ENCODE results near the gene MLH3. TPM values are rescaled to one million over a fixed set of nuclear protein-coding genes. Genes with fewer than 3 reads are reported as not detected.

MLH3 gene
- polyA plus RNA-seq, 1 of the 3 experiments (the other 2 are of a cell fraction): 3.8 TPM

DNA sequence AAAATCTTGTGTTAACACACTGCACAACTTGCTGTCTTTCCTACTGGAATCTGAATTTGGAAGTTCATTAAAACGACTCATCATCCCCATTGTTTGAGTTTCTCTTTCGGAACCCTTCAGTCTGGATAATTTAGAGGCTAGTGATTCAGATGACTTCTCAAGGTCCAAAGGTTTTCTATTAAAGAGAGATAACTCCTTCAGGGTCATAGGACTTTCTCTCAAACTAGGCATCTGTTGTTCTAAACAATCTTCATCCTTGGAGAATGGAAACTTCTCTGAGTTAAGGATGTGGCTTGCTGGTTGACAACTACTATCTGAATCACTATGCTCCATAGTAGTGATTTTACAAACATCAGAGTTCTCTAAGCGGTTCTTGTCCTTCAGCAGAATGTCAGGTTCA, 4.4 kb downstream of the MLH3 start:
- Histone ChIP-seq H3K27ac (ENCODE audit: low read depth in 2 of 2, low read length in 1 of 2) (0 out of 4 replicates have a peak overlapping the region, but pooled peaks of 1 of the 2 experiments have one; percentile 7), H3K79me2 (ENCODE audit: insufficient read depth) (peaks cover 6% of the 10 kb centered on the region; the same call in 1 of the 2 replicates), H3K4me3 (ENCODE audit: low read depth in 2 of 2, low read length in 1 of 2) (no peak overlapping the region), H3K9ac (no peak overlapping the region), H4K20me1 (ENCODE audit: insufficient read depth) (no peaks in the 10 kb centered on the region), H3K4me2 (peak overlapping the region; percentile 5; the same call in 1 of the 2 replicates), H3K4me1 (ENCODE audit: control insufficient read depth in 1 of 2, insufficient read depth in 2 of 2, low read depth in 1 of 2, low read length in 1 of 2) (peaks cover 17 to 26% of the 10 kb centered on the region in 2 experiments; a peak in 3 of 4 replicates), H3F3A (replicated peaks; ENCODE audit: insufficient read depth) (peaks cover 16% of the 10 kb centered on the region), H3K36me3 (replicated peaks in 1 of 2; ENCODE audit: control insufficient read depth in 1 of 2, insufficient read depth in 2 of 2, low read length in 1 of 2) (no peaks in the 10 kb centered on the region), H3K9me3 (no peaks in the 10 kb centered on the region), H3K9me2 (no peaks in the 10 kb centered on the region), H2AFZ (ENCODE audit: low read depth) (no peak overlapping the region), H3K27me3 (ENCODE audit: insufficient read depth) (no peaks in the 10 kb centered on the region)
- ChIA-PET POLR2A (no interaction called here), CTCF (no interaction called here)
- WGBS (ENCODE audit: low lambda C conversion rate): 80% methylated on average over 3 of the region's 3 CpGs
- TF ChIP-seq, protein P1, sequence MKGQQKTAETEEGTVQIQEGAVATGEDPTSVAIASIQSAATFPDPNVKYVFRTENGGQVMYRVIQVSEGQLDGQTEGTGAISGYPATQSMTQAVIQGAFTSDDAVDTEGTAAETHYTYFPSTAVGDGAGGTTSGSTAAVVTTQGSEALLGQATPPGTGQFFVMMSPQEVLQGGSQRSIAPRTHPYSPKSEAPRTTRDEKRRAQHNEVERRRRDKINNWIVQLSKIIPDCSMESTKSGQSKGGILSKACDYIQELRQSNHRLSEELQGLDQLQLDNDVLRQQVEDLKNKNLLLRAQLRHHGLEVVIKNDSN (IDR thresholded peaks at IDR 0.05; ENCODE audit: borderline replicate concordance, low read depth): no peak
- TF ChIP-seq TCF12 (IDR thresholded peaks at IDR 0.05) (no peak), SIN3A (IDR thresholded peaks at IDR 0.05; ENCODE audit: borderline replicate concordance, low read depth, low read length) (no peak), RFX5 (IDR thresholded peaks at IDR 0.05; ENCODE audit: low read length) (no peak), TAF1 (IDR thresholded peaks at IDR 0.05; ENCODE audit: borderline replicate concordance, low read depth, low read length) (no peak), GATA2 (CRISPR knock-in tag; IDR thresholded peaks at IDR 0.05) (no peak), TEAD4 (IDR thresholded peaks at IDR 0.05; ENCODE audit: borderline replicate concordance, insufficient read depth) (no peak), SMC3 (IDR thresholded peaks at IDR 0.05; ENCODE audit: low read depth, low read length) (no peak), POLR2AphosphoS5 (IDR thresholded peaks at IDR 0.05; ENCODE audit: low read depth, low read length) (no peak), JUND (IDR thresholded peaks at IDR 0.05) (no peak), FOXM1 (IDR thresholded peaks at IDR 0.05; ENCODE audit: low read depth) (no peak), CHD2 (IDR thresholded peaks at IDR 0.05; ENCODE audit: low read length, partially characterized antibody) (no peak), FOXJ3 (CRISPR knock-in tag; IDR thresholded peaks at IDR 0.05) (no peak)
- TF ChIP-seq, protein P2, sequence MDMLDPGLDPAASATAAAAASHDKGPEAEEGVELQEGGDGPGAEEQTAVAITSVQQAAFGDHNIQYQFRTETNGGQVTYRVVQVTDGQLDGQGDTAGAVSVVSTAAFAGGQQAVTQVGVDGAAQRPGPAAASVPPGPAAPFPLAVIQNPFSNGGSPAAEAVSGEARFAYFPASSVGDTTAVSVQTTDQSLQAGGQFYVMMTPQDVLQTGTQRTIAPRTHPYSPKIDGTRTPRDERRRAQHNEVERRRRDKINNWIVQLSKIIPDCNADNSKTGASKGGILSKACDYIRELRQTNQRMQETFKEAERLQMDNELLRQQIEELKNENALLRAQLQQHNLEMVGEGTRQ (IDR thresholded peaks at IDR 0.05; ENCODE audit: borderline replicate concordance, low read depth, low read length): no peak
- TF ChIP-seq, protein P3, sequence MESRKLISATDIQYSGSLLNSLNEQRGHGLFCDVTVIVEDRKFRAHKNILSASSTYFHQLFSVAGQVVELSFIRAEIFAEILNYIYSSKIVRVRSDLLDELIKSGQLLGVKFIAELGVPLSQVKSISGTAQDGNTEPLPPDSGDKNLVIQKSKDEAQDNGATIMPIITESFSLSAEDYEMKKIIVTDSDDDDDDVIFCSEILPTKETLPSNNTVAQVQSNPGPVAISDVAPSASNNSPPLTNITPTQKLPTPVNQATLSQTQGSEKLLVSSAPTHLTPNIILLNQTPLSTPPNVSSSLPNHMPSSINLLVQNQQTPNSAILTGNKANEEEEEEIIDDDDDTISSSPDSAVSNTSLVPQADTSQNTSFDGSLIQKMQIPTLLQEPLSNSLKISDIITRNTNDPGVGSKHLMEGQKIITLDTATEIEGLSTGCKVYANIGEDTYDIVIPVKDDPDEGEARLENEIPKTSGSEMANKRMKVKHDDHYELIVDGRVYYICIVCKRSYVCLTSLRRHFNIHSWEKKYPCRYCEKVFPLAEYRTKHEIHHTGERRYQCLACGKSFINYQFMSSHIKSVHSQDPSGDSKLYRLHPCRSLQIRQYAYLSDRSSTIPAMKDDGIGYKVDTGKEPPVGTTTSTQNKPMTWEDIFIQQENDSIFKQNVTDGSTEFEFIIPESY (IDR thresholded peaks at IDR 0.05; ENCODE audit: borderline replicate concordance, low read depth): no peak
- no peak for DNase-seq

Measured in SK-N-SH (cell line).